ENCODE results near the gene BANP. TPM values are rescaled to one million over a fixed set of nuclear protein-coding genes. Genes with fewer than 3 reads are reported as not detected.
"Not testable (repeated sequence)": the region's sequence is repeated elsewhere in the genome, so short reads cannot be mapped to it uniquely, and the experiment has no call there.

The BANP gene
- total and polyA plus RNA-seq, 2 of the 8 experiments (the other 6 are each of a cell fraction or from before 2014, with no cell fraction given) = 25.8 to 39.8 TPM

DNA sequence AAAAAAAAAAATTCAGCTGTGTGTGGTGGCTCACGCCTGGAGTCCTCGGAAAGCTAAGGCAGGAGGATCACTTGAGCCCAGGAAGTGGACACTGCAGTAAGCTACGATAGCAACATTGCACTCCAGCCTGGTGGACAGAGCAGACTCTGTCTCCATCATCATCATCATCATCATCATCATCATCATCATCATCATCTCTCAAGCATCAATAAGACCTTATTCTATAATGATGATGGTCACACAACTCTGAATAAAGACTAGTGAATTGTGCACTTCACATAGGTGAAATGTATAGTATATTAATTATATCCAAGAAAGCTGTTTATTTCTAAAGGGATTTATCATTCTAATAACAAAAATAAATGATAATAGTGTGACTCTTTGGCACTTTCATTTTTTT lies 143.7 kb downstream of the BANP start:
- POLR2A ChIA-PET (ENCODE audit: partially characterized antibody) = not testable (repeated sequence)
- WGBS, 2 experiments (ENCODE audit: extremely low coverage in 1 of 2, insufficient coverage in 1 of 2, insufficient read length in 1 of 2, insufficient replicate concordance in 2 of 2, low coverage in 1 of 2, low lambda C conversion rate in 2 of 2, missing lambda C conversion rate in 1 of 2) = 80% methylated on average over 2 of the region's 3 CpGs; no CpG with 5 or more reads in 1 of the 2 experiments

GRCh38 chr16:88096659-88097058 lies 145.4 kb downstream of the BANP start:
- POLR2A ChIA-PET (ENCODE audit: partially characterized antibody); H2AFZ ChIP-seq (ENCODE audit: low read length); H3K27ac ChIP-seq (ENCODE audit: low read depth, low read length); H3K14ac ChIP-seq (ENCODE audit: insufficient read length); H3K9me3 ChIP-seq (ENCODE audit: insufficient read depth in 2 of 2, low read depth in 1 of 2, low read length in 1 of 2); H4K91ac ChIP-seq (replicated peaks; ENCODE audit: insufficient read length, low read length); H3K27me3 ChIP-seq (replicated peaks in 1 of 4; ENCODE audit: control insufficient read depth in 3 of 4, extremely low read depth in 1 of 4, insufficient read depth in 3 of 4, low read length in 3 of 4); H2AK5ac ChIP-seq (ENCODE audit: low read depth, low read length); H2BK120ac ChIP-seq (replicated peaks; ENCODE audit: low read depth, low read length); H2BK15ac ChIP-seq (ENCODE audit: low read length); H2BK20ac ChIP-seq (ENCODE audit: low read length); H3K4me2 ChIP-seq (ENCODE audit: insufficient read depth in 1 of 2, low read depth in 2 of 2, low read length in 2 of 2); H4K20me1 ChIP-seq (replicated peaks in 1 of 2; ENCODE audit: control insufficient read depth in 1 of 2, insufficient read depth in 2 of 2, low read length in 2 of 2); H4K5ac ChIP-seq (ENCODE audit: insufficient read length, low read depth, low read length); H2BK12ac ChIP-seq (ENCODE audit: low read depth, low read length); H3K36me3 ChIP-seq (ENCODE audit: control insufficient read depth in 2 of 4, insufficient read depth in 4 of 4, low read length in 3 of 4); CTCF ChIA-PET (ENCODE audit: partially characterized antibody); H3K4me3 ChIP-seq (ENCODE audit: extremely low read depth in 1 of 4, insufficient read depth in 2 of 4, low read depth in 3 of 4, low read length in 4 of 4); H3K18ac ChIP-seq (ENCODE audit: extremely low read depth, low read length); DNase-seq (ENCODE audit: low read depth in 1 of 2, low spot score in 2 of 2); H3K4ac ChIP-seq (replicated peaks; ENCODE audit: insufficient read length, low read depth, low read length); FAIRE-seq; H3K23me2 ChIP-seq (ENCODE audit: low read depth, low read length); H3K4me1 ChIP-seq (replicated peaks in 1 of 4; ENCODE audit: control insufficient read depth in 3 of 4, insufficient read depth in 4 of 4, low read length in 3 of 4); H3K79me2 ChIP-seq (ENCODE audit: control insufficient read depth in 1 of 2, insufficient read depth in 2 of 2, low read length in 2 of 2); H3K9ac ChIP-seq (replicated peaks in 1 of 4; ENCODE audit: extremely low read depth in 1 of 4, low read depth in 3 of 4, low read length in 3 of 4); H4K8ac ChIP-seq (ENCODE audit: extremely low read depth, insufficient read depth, low read length); H3K56ac ChIP-seq (replicated peaks; ENCODE audit: insufficient read length, low read depth, low read length); H3K23ac ChIP-seq (ENCODE audit: insufficient read length); H3K79me1 ChIP-seq (ENCODE audit: low read depth, low read length); H2BK5ac ChIP-seq (ENCODE audit: low read depth, low read length): not testable (repeated sequence)
- WGBS, 2 experiments (ENCODE audit: extremely low coverage in 1 of 2, insufficient coverage in 1 of 2, insufficient read length in 1 of 2, insufficient replicate concordance in 2 of 2, low coverage in 1 of 2, low lambda C conversion rate in 2 of 2, missing lambda C conversion rate in 1 of 2) = 88% methylated on average over 2 of the region's 2 CpGs; no CpG with 5 or more reads in 1 of the 2 experiments

More for the DNA sequence above, 143.7 kb downstream of the BANP start:
- H4K8ac ChIP-seq (ENCODE audit: extremely low read depth, insufficient read depth, low read length); H3K23ac ChIP-seq (ENCODE audit: insufficient read length); H4K5ac ChIP-seq (ENCODE audit: insufficient read length, low read depth, low read length); CTCF ChIA-PET (ENCODE audit: partially characterized antibody); H2AK5ac ChIP-seq (ENCODE audit: low read depth, low read length); DNase-seq (ENCODE audit: low read depth in 1 of 2, low spot score in 2 of 2); H3K79me2 ChIP-seq (ENCODE audit: control insufficient read depth in 1 of 2, insufficient read depth in 2 of 2, low read length in 2 of 2); H4K20me1 ChIP-seq (replicated peaks in 1 of 2; ENCODE audit: control insufficient read depth in 1 of 2, insufficient read depth in 2 of 2, low read length in 2 of 2); H3K9me3 ChIP-seq (ENCODE audit: insufficient read depth in 2 of 2, low read depth in 1 of 2, low read length in 1 of 2); H4K91ac ChIP-seq (replicated peaks; ENCODE audit: insufficient read length, low read length); H3K18ac ChIP-seq (ENCODE audit: extremely low read depth, low read length); H3K36me3 ChIP-seq (ENCODE audit: control insufficient read depth in 2 of 4, insufficient read depth in 4 of 4, low read length in 3 of 4); H3K14ac ChIP-seq (ENCODE audit: insufficient read length); H2BK5ac ChIP-seq (ENCODE audit: low read depth, low read length); H2BK12ac ChIP-seq (ENCODE audit: low read depth, low read length); H3K79me1 ChIP-seq (ENCODE audit: low read depth, low read length); H2BK120ac ChIP-seq (replicated peaks; ENCODE audit: low read depth, low read length); H2AFZ ChIP-seq (ENCODE audit: low read length); H3K4me2 ChIP-seq (ENCODE audit: insufficient read depth in 1 of 2, low read depth in 2 of 2, low read length in 2 of 2); H3K9ac ChIP-seq (replicated peaks in 1 of 4; ENCODE audit: extremely low read depth in 1 of 4, low read depth in 3 of 4, low read length in 3 of 4); H3K4me1 ChIP-seq (replicated peaks in 1 of 4; ENCODE audit: control insufficient read depth in 3 of 4, insufficient read depth in 4 of 4, low read length in 3 of 4); H3K56ac ChIP-seq (replicated peaks; ENCODE audit: insufficient read length, low read depth, low read length); H3K4me3 ChIP-seq (ENCODE audit: extremely low read depth in 1 of 4, insufficient read depth in 2 of 4, low read depth in 3 of 4, low read length in 4 of 4); H2BK15ac ChIP-seq (ENCODE audit: low read length); H3K23me2 ChIP-seq (ENCODE audit: low read depth, low read length); H3K27me3 ChIP-seq (replicated peaks in 1 of 4; ENCODE audit: control insufficient read depth in 3 of 4, extremely low read depth in 1 of 4, insufficient read depth in 3 of 4, low read length in 3 of 4); FAIRE-seq; H3K4ac ChIP-seq (replicated peaks; ENCODE audit: insufficient read length, low read depth, low read length); H3K27ac ChIP-seq (ENCODE audit: low read depth, low read length); H2BK20ac ChIP-seq (ENCODE audit: low read length): not testable (repeated sequence)
